WI38 (cell line): Measurements from ENCODE around the gene CFAP251.

ENCODE experiments used
- H3K4me3 ChIP-seq: 2 replicates; pipeline ENCODE4 v1.5.1; 2011; ENCODE audit warnings: low read depth, mild to moderate bottlenecking, control low read depth, low read length
- TF ChIP-seq, protein P1 (sequence below): IDR thresholded peaks from 2 replicates; pipeline ENCODE4 v1.5.1; 2012; ENCODE audit warnings: low read depth, mild to moderate bottlenecking, control low read depth, low read length

CFAP251 gene

DNA sequence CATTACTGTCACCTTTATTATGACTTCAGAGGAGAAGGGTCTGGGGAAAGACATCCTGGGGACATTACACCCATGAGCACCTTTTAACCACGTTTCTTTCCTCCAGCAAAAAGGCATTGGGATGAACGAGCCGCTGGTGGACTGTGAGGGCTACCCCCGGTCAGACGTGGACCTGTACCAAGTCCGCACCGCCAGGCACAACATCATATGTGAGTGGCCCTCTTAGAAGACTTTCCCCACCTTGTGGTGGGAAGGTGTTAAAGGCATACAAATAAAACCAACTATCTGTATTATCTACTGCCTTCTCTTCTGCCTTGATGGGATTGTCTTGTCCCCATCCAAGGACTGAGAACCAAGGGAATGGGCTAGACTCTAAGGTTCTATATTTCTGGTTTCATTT, 23.8 kb upstream of the CFAP251 start:
- H3K4me3 ChIP-seq = no peak overlapping the region
- TF ChIP-seq, protein P1, sequence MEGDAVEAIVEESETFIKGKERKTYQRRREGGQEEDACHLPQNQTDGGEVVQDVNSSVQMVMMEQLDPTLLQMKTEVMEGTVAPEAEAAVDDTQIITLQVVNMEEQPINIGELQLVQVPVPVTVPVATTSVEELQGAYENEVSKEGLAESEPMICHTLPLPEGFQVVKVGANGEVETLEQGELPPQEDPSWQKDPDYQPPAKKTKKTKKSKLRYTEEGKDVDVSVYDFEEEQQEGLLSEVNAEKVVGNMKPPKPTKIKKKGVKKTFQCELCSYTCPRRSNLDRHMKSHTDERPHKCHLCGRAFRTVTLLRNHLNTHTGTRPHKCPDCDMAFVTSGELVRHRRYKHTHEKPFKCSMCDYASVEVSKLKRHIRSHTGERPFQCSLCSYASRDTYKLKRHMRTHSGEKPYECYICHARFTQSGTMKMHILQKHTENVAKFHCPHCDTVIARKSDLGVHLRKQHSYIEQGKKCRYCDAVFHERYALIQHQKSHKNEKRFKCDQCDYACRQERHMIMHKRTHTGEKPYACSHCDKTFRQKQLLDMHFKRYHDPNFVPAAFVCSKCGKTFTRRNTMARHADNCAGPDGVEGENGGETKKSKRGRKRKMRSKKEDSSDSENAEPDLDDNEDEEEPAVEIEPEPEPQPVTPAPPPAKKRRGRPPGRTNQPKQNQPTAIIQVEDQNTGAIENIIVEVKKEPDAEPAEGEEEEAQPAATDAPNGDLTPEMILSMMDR = no peak

DNA sequence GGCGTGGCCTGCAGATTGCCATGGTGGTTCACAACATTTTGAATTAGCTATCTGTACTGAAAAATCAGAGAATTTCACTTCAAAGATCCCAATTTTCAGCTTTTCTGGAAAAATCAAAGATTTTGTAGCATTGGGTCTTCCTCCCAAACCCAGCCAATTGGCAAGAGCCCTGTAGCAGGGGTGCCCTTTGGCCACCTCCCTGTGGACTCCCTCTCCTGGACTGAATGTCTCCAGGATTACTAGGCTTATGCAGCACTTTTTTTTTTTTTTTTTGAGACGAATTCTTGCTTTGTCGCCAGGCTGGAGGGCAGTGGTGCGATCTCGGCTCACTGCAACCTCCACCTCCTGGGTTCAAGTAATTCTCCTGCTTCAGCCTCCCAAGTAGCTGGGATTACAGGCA, 20.1 kb upstream of the CFAP251 start:
- TF ChIP-seq, protein P1 = no peak
- no peak overlapping the region for H3K4me3 ChIP-seq

DNA sequence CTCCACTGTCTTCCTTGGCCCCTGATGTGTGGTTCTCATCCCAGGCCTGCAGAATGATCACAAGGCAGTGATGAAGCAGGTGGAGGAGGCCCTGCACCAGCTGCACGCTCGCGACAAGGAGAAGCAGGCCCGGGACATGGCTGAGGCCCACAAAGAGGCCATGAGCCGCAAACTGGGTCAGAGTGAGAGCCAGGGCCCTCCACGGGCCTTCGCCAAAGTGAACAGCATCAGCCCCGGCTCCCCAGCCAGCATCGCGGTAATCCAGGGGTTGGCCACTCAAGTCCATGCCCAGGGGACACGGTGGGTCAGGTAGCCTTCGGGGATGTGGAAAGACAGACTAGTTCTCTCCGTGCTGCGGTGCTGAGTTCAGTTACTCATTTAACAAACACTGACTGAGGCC, 18.8 kb upstream of the CFAP251 start:
- no peak overlapping the region for H3K4me3 ChIP-seq
- TF ChIP-seq, protein P1 = no peak

DNA sequence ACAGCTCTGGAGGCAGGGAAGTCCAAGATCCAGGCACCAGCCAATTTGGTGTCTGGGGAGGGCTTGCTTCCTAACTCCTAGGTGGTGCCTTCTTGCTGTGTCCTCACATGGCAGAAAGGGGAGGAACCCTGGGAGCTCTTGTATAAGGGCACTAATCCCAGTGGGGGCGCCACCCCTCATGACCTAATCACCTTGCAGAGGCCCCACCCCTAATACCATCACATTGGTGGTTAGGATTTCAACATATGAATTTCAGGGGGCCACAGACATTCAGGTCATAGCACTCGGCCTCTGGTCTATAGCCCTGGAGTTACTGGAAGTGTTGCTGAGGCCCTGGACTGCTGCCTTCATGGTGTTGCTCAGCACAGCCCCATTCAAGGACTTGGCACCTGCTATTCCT, 15.2 kb upstream of the CFAP251 start:
- TF ChIP-seq, protein P1 = no peak
- no peak overlapping the region for H3K4me3 ChIP-seq

DNA sequence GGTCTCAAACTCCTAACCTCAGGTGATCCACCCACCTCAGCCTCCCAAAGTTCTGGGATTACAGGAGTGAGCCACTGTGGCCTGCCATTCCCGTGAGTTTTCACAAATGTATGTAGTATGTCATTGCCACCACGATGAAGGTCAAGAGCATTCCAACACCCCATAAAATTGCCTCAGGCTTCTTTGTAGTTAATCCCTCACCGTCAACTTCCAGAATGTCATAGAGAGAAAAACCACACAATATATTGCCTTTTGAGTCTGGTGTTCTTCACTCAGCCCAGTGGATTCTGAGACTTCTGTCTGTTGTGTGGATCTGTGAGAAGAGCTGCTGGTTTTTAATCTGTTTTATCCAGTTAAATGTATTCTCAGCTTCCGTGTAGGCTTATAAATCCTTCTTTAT, 12.6 kb upstream of the CFAP251 start:
- TF ChIP-seq, protein P1 = no peak
- H3K4me3 ChIP-seq = no peak overlapping the region

DNA sequence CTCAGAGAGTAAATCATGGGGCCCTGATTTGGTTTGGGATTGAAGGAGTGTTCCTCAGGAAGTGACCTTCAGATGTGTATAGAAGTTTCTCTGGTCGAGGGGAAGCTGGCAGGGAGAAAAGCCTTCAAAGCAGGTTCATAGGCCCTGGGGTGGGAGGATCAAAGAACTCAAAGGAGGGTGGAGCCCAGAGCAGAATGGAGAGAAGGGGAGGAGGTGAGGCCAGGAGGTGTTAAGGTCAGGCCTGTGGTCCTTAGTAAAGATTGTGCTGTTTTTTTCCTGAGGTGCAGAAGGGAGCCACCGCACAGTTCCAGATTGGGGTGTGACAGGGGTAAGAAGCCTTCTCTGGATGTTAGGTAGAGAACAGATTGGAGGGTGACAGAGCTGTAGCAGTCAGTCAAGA, 9.7 kb upstream of the CFAP251 start:
- TF ChIP-seq, protein P1 = no peak
- no peak overlapping the region for H3K4me3 ChIP-seq

DNA sequence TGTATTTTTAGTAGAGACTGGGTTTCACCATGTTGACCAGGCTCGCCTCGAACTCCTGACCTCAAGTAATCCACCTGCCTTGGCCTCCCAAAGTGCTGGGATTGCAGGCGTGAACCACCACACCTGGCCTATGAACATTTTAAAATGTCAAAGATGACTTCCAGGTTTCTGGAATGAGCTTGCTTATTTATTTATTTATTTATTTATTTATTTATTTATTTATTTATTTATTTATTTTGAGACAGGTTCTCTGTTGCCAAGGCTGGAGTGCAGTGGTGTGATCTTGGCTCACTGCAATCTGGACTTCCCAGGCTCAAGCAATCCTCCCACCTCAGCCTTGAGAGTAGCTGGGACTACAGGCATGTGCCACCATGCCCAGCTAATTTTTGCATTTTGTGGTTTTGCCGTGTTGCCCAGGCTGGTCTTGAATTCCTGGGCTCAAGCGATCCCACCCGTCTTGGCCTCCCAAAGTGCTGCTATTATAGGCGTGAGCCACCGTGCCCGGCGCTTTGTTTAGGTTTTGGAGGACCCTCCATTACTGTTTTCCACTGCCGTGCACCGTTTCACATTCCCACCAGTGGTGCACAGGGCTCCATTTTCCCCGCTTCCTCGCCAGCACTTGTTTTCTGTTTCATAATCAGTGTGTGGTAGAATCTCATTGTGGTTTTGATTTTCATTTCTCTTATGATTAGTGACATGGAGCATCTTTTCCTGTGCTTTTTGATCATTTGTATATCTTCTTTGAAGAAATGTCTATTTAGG, 6.4 kb upstream of the CFAP251 start:
- H3K4me3 ChIP-seq = no peak overlapping the region
- TF ChIP-seq, protein P1 = no peak
